ENCODE data around the gene RDM1. TPM values are rescaled to one million over a fixed set of nuclear protein-coding genes. Genes with fewer than 3 reads are reported as not detected.

Gene RDM1
- total and polyA plus RNA-seq, 2 of the 4 experiments (the other 2 are of a cell fraction) = 0.18 TPM; not detected in 1

DNA sequence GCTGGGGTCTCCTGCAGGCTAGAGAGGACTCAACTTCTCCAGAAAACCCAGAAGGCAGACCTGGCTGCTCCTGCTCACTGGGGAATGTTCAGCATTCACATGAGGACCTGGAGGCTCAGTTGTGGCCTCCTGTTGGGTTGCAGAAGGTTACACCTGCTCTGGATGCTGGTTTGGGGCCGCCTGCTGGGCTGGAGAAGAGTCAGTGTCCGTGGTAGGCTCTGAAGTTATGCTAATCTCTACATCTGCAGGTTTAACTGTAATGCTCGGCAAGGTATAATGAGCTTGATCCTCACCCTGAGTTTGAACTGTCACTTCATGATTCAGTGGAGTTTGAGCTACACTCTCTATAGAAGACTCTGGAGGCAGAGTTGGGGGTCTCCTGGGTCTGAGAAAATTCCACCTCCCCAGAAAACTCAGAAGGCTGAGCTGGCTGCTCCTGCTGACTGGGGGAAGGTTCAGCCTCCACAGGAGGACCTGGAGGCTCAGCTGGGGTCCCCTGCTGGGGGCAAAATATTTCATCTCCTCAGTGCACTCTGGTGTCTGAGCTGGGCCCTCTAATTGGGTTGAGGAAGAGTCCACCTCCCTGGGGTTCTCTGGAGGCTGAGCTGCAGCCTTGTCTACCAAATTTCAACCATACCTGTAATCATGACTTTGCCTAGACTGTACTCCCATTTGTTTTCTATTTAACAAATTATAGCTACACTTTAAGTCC lies 23.5 kb downstream of the RDM1 start:
- H3K9ac ChIP-seq (ENCODE audit: low read depth, low read length) = no peak overlapping the region
- H3K9me1 ChIP-seq (ENCODE audit: insufficient read depth, low read length) = no peaks in the 10 kb centered on the region; the same call in 1 of the 2 replicates
- no peak overlapping the region for H2BK20ac ChIP-seq (ENCODE audit: low read depth, low read length)
- H3K56ac ChIP-seq (ENCODE audit: extremely low read depth, insufficient read depth, low read length) = no peak overlapping the region
- H4K8ac ChIP-seq (ENCODE audit: low read depth in 2 of 2, low read length in 2 of 2) = no peak overlapping the region
- no peak overlapping the region for H3K4me2 ChIP-seq (ENCODE audit: low read depth, low read length)
- H3K4me3 ChIP-seq (ENCODE audit: insufficient read depth, low read depth, low read length) = no peak overlapping the region
- CTCF ChIA-PET = no interaction called here
- no peak overlapping the region for H2BK120ac ChIP-seq (ENCODE audit: low read depth, low read length)
- H3K36me3 ChIP-seq (ENCODE audit: control insufficient read depth, insufficient read depth, low read length) = no peaks in the 10 kb centered on the region
- no peak overlapping the region for H2BK15ac ChIP-seq (ENCODE audit: low read depth, low read length)
- H3K14ac ChIP-seq (replicated peaks; ENCODE audit: low read depth, low read length) = no peak overlapping the region
- DNase-seq (no peak), ATAC-seq (ENCODE audit: low read depth) (no peak)
- H3K23ac ChIP-seq (ENCODE audit: low read depth, low read length) = no peak overlapping the region
- H2AFZ ChIP-seq (replicated peaks; ENCODE audit: low read length, poor library complexity) = no peak overlapping the region
- H3K27me3 ChIP-seq (ENCODE audit: control insufficient read depth, insufficient read depth, low read length) = peaks cover 4% of the 10 kb centered on the region; the same call in 1 of the 2 replicates
- POLR2A ChIA-PET (ENCODE audit: unreplicated experiment) = no interaction called here
- no peak overlapping the region for H3K4ac ChIP-seq (ENCODE audit: low read depth, low read length)
- H2AK9ac ChIP-seq (replicated peaks; ENCODE audit: low read depth, low read length, poor library complexity) = no peak overlapping the region
- no CpG with 5 or more reads among the region's 3 CpGs for WGBS, 2 experiments (ENCODE audit: extremely low coverage in 2 of 2, insufficient read length in 1 of 2)
- no peaks in the 10 kb centered on the region; the same call in 1 of the 2 replicates for H4K20me1 ChIP-seq (ENCODE audit: insufficient read depth, low read length)
- no peaks in the 10 kb centered on the region for H3K79me1 ChIP-seq (ENCODE audit: low read depth in 1 of 2, low read length in 2 of 2)
- BruUV-seq (replicated peaks) = no TSS peak
- TF ChIP-seq NFE2L2 (IDR thresholded peaks at IDR 0.05; ENCODE audit: low read depth, low read length) (no peak), RFX5 (IDR thresholded peaks at IDR 0.05; ENCODE audit: low read depth, low read length) (no peak)
- no peaks in the 10 kb centered on the region for H3K4me1 ChIP-seq (ENCODE audit: control insufficient read depth, insufficient read depth, low read length)
- H2BK5ac ChIP-seq (ENCODE audit: low read depth, low read length, poor library complexity, severe bottlenecking) = no peak overlapping the region
- H4K91ac ChIP-seq (ENCODE audit: insufficient read depth, low read depth, low read length) = no peak overlapping the region
- no peak overlapping the region for H2AK5ac ChIP-seq (ENCODE audit: low read depth, low read length)
- H4K5ac ChIP-seq (ENCODE audit: low read depth, low read length) = no peak overlapping the region
- no peak overlapping the region for H3K18ac ChIP-seq (ENCODE audit: low read depth, low read length)
- H3K9me3 ChIP-seq (ENCODE audit: control insufficient read depth, insufficient read depth, low read length) = no peaks in the 10 kb centered on the region
- no peak overlapping the region for H3K27ac ChIP-seq (ENCODE audit: insufficient read depth, low read length)
- intact Hi-C loops (cut with micrococcal nuclease) = no loop called here
- dilution Hi-C loops (cut with HindIII; ENCODE audit: low sequenced_read_pairs, unreplicated experiment) = no loop called here
- in situ Hi-C loops (cut with MboI; ENCODE audit: low sequenced_read_pairs) = no loop called here
